Epidermal melanocyte (primary cell): ENCODE measurements around the gene ABCA9.
"Not testable (repeated sequence)": the region's sequence is repeated elsewhere in the genome, so short reads cannot be mapped to it uniquely, and the experiment has no call there.

Experiments
- DNase-seq: peaks from one replicate; pipeline ENCODE4 v3.0.0; 2011; ENCODE audit warnings: low spot score; ENCODE audit not compliant: insufficient read length

ABCA9 gene

GRCh38 chr17:69031839-69032238 is 28.9 kb downstream of the ABCA9 start:
- DNase-seq = no peak

- DNase-seq = no peak
These were observed 30.6 kb downstream of the ABCA9 start for GRCh38 chr17:69030169-69030568.

- no peak for DNase-seq
These were observed 42.0 kb downstream of the ABCA9 start for GRCh38 chr17:69018687-69019086.

- DNase-seq = no peak
These were observed 42.6 kb downstream of the ABCA9 start for GRCh38 chr17:69018022-69018615.

- DNase-seq = no peak
These were observed 45.1 kb downstream of the ABCA9 start for GRCh38 chr17:69015631-69016030.

- no peak for DNase-seq
These were observed 47.6 kb downstream of the ABCA9 start for GRCh38 chr17:69012895-69013805.

DNA sequence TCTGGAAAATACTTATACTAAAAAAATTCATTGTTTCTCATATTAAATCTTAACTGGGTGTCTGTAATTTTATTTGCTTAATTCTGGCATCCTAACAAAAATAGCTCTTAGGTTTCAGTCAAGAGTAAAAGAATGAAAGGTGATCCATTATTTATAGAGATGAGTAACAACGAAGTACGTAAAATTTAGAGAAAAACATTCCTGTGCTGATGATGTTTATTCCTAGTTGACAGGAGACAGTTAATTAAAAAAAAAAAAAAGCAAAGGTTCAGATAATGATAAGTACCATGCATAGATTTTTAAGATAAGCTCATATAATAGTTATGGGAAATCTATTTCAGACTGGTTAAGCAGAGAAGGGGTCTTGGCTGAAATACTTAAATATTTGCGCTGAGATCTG is 50.8 kb downstream of the ABCA9 start:
- DNase-seq = no peak

- DNase-seq = not testable (repeated sequence)
These were observed 56.0 kb downstream of the ABCA9 start for GRCh38 chr17:69004759-69005158.

DNA sequence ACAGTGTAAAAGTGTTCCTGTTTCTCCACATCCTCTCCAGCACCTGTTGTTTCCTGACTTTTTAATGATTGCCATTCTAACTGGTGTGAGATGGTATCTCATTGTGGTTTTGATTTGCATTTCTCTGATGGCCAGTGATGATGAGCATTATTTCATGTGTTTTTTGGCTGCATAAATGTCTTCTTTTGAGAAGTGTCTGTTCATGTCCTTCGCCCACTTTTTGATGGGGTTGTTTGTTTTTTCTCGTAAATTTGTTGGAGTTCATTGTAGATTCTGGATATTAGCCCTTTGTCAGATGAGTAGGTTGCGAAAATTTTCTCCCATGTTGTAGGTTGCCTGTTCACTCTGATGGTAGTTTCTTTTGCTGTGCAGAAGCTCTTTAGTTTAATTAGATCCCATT is 61.0 kb downstream of the ABCA9 start:
- not testable (repeated sequence) for DNase-seq

DNA sequence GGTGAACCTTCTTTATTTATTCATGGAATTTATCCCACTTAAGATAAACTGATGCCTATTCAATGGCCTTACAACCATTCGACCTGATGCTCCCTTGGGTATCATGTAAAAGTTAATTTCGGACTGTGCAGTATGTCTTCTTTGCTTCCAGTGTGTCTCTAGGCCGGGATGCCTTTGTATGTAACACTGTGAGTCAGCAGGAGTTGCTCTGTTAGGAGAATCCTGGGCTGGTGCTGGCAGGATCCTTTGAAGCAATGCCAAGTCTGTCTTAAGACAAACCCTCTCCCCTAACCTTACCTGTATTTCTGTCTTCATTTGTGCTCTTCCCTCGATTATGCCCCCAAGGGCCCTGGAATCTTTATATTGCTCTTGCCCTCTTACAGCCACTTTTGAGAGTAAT is 67.6 kb downstream of the ABCA9 start:
- no peak for DNase-seq

DNA sequence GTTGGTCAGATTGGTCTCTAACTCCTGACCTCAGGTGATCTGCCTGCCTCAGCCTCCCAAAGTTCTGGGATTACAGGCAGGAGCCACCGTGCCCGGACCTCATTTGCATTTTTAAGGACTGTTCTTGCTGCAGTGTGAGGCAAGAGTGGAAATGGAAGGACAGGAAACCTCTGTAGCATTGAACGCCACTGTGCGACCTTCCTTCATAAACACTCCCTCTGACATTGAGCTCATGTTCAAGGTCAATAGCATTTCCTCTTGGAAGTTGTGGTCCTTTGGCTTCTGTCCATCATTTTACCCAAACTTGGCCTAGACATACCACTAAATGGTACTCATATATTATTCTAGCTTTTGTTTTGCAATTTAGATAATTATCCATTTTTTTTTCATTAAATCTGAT is 72.8 kb downstream of the ABCA9 start:
- DNase-seq = no peak

DNA sequence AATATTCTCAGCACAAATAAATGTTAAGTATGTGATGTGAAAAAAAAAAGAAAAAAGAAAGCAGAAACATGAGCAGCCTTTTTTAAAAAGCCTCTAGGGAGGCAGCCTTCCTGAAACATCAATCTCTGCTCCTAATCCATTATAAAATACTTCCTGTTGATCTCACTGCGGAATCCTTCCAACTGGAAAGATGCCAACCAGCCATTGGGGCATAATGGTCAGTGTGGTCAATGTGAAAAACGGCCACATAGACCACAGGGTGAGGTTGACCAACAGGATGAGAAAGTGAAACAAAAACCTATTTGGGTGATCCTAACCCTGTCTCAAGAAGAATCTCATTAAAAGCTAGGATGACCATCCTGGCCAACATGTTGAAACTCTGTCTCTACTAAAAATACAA is 79.4 kb downstream of the ABCA9 start:
- DNase-seq = peak; percentile 22

- DNase-seq = no peak
These were observed 87.5 kb downstream of the ABCA9 start for GRCh38 chr17:68973098-68973846.

DNA sequence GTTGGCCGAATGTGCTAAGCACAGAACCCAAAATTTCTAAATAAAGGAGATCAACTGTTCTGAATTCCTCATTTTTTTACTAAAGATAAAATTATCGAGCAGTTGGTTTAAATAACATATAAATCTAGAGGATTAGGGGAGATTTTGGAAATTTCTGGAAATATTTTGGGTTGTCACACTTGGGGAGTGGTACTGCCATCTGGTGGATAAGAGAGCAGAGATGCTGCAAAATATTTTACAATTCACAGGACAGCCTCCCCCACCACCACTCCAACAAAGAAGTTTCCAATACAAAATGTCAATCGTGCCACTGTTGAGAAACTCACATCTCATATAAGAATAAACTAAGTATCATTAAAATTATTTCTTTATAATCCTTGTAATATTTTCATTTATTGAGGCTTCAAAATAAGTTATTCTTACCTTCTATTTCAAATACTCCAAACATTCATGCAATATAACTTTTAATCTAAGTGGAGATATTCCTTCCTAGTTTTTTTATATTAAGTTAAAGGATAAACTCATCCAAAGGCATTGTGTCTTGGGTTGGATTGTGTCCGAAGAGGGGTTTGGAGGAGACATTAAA is 88.5 kb downstream of the ABCA9 start:
- peak; percentile 23 for DNase-seq

DNA sequence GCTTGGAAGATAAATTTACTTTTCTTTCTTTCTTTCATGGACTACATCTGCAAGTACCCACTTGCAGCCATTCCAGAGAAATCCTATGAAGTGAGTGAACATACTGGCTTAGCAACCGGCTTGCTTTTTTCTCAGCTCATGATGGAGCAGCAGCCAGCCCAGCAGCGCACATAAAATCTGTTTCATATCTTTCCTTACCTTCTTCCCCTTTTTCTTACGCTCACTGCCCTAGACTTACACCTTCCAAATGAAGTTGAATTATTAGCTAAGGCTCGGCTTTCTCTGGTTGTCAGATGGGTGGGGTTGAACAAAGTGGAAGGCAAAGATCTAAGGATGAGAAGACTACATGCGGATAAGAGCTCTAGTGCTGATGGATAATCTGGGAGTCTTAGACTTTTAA is 91.6 kb downstream of the ABCA9 start:
- no peak for DNase-seq

DNA sequence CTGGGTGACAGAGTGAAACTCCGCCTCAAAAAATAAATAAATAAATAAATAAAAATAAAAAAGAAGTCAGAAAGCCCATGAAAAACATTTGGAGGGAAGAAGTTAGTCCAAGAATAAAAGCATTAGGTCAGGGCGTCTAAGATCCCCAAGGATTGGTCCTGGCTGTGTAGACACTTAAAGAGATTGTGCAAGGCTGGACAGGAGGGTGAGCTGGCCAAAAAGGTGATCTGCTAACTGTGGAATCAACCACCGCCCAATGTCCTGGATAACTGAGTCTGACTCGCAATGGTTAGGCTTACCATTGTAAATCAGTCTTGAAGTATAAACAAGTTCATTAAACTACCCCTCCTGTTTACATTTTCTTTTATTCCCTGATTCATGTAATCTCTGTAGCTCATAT is 96.8 kb downstream of the ABCA9 start:
- DNase-seq = no peak

- DNase-seq = no peak
These were observed 99.4 kb downstream of the ABCA9 start for GRCh38 chr17:68961214-68961882.

DNA sequence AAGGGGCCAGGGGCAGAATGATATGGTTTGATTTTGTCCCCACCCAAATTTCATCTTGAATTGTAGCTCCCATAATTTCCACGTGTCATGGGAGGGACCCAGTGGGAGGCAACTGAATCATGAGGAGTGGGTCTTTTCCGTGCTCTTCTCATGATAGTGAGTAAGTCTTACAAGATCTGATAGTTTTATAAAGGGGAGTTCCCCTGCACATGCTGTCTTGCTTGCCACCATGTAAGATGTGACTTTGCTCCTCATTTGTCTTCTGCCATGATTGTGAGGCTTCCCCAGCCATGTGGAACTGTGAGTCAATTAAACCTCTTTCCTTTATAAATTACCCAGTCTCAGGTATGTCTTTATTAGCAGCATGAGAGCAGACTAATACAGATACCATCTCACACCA is 101.6 kb downstream of the ABCA9 start:
- not testable (repeated sequence) for DNase-seq

DNA sequence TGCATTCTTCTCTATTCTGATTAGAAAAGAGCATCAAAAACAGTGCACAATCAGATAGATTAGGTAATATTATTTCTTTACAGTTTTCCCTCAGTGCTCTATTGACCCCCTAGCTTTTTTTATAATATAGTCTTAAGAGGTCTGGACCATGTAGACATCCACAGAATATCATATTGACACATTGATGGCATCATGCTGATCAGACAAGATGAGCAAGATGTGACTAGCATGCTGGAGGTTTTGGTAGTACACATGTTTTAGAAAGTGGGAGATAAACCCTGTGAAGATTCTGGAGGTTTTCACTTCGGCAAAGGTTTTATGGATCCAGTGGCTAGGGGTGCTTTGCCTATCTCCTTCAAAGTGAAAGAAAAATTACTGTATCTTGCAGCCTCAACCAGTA is 102.8 kb downstream of the ABCA9 start:
- DNase-seq = no peak

GRCh38 chr17:68955181-68955841 is 105.4 kb downstream of the ABCA9 start, which contains the start of gene ABCA8:
Gene ABCA8 (minus strand): TSS chr17:68955392. CDS start chr17:68942034, 13,358 bp downstream.
- DNase-seq = no peak
